ENCODE measurements around the gene PTPRCAP. TPM values are rescaled to one million over a fixed set of nuclear protein-coding genes. Genes with fewer than 3 reads are reported as not detected.
"Not testable (repeated sequence)": the region's sequence is repeated elsewhere in the genome, so short reads cannot be mapped to it uniquely, and the experiment has no call there.

Gene PTPRCAP
- total RNA-seq, 2 donors from 2014 or later = 1.9 to 2.8 TPM

DNA sequence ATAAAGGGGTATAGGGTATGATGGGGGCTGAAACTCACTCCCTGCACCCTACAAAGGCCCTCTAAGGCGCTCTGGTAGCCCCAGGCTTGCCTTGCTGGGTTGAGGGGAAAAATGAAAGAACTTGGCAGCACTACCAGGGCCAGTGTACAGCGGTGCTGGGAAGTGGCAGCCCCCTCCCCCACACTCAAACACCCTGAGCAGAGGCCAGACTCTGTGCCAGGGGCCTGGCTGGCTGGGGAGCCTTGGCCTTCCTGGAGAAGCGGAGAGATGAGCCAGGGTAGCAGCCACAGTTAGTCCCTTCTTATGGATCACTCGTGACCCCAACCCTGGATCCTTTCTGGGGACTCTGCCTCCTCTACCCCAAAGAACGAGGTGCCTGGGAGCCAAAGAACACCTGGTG, 28.9 kb upstream of the PTPRCAP start:
- H3K9me3 ChIP-seq = no peaks in the 10 kb centered on the region
- no peak for DNase-seq (ENCODE audit: low spot score)
- H3K4me3 ChIP-seq = no peak overlapping the region
- H3K27me3 ChIP-seq = no peaks in the 10 kb centered on the region
- peaks cover 0 to 42% of the 10 kb centered on the region in 2 donors for H3K4me1 ChIP-seq
- peak overlapping the region in 1 of 2 donors; percentile 0 for H3K27ac ChIP-seq
- TF ChIP-seq, protein P1, sequence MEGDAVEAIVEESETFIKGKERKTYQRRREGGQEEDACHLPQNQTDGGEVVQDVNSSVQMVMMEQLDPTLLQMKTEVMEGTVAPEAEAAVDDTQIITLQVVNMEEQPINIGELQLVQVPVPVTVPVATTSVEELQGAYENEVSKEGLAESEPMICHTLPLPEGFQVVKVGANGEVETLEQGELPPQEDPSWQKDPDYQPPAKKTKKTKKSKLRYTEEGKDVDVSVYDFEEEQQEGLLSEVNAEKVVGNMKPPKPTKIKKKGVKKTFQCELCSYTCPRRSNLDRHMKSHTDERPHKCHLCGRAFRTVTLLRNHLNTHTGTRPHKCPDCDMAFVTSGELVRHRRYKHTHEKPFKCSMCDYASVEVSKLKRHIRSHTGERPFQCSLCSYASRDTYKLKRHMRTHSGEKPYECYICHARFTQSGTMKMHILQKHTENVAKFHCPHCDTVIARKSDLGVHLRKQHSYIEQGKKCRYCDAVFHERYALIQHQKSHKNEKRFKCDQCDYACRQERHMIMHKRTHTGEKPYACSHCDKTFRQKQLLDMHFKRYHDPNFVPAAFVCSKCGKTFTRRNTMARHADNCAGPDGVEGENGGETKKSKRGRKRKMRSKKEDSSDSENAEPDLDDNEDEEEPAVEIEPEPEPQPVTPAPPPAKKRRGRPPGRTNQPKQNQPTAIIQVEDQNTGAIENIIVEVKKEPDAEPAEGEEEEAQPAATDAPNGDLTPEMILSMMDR (IDR thresholded peaks at IDR 0.05) = no peak
- H3K36me3 ChIP-seq = no peaks in the 10 kb centered on the region

DNA sequence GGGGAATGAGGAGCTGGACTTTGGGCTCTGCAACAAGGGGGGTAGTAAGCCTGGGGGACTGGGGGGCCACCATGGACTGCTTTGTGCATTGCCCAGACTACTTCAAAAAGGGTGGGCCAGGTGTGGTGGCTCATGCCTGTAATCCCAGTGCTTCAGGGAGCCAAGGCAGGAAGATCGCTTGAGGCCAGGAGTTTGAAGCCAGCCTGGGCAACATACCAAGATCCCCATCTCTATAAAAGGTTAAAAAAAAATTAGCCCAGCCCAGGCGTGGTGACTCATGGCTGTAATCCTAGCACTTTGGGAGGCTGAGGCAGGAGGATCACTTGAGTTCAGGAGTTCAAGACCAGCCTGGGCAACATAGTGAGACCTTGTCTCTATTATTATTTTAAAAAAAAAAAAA, 28.0 kb upstream of the PTPRCAP start:
- not testable (repeated sequence) for H3K9me3 ChIP-seq; H3K36me3 ChIP-seq; H3K27me3 ChIP-seq; H3K4me3 ChIP-seq; DNase-seq (ENCODE audit: low spot score)
- Histone ChIP-seq H3K4me1 (peaks cover 0 to 42% of the 10 kb centered on the region in 2 donors), H3K27ac (peak overlapping the region; percentile 91 to 92)

DNA sequence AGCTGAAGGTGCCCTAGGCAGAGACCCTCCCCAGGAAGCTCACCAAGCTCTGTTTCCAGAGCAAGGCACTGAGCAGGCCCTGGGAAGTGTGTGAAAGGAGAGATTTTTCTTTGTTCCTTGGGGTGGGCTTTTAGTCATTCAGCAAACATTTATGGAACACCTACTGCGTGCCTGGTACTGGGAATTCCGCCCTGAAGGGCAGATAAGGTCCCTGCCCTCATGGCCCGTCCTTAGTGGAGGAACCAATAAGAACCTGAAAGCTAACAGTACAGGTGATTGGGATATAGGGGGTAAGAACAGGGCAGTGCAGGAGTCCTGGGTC, 27.7 kb upstream of the PTPRCAP start:
- DNase-seq (ENCODE audit: low spot score) = no peak

DNA sequence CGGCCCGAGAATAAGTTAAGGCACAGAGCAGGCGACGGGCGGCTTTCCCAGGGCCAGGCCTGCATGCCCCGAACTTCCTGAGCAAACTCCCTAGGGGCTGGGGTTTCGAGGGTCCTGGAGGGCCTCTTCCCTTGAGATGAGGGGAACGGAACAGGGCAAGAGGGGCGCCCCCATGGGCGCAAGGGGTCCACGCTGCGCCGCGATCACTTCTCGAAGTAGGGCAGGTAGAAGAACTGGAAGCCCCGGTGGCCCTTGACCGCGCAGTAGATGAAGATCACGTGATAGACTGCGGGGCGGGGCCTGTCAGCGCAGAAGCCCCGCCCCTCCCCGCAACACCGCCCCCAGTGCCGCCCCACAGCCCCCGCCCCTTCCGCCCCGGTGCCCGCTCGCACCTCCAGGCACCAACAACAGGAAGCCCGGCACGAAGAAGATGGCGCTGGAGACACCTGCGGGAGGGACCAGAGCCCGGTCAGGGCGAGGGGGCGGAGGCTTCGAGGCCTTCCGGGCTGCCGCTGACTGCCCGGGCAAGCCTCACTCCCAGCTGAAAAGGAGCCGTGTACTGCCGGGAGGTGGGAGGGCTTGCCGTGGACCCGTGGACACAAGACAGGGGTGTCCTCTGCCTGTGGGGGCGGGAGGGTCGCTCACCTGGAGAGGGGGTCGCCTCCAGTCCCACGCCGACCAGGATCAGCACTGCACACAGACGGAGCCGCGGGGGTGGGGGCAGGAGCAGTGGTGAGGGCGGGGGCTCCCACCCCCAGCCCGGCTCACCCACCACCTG, 27.1 kb upstream of the PTPRCAP start:
- H3K27me3 ChIP-seq = no peaks in the 10 kb centered on the region
- no peaks in the 10 kb centered on the region for H3K9me3 ChIP-seq
- peak; percentile 75 for DNase-seq (ENCODE audit: low spot score)
- H3K4me3 ChIP-seq = peak overlapping the region; percentile 42 to 66
- H3K4me1 ChIP-seq = peaks cover 0 to 38% of the 10 kb centered on the region in 2 donors
- no peaks in the 10 kb centered on the region for H3K36me3 ChIP-seq
- TF ChIP-seq, protein P1 (IDR thresholded peaks at IDR 0.05) = no peak
- H3K27ac ChIP-seq = peak overlapping the region; percentile 91 to 92

More for the DNA sequence above, 27.7 kb upstream of the PTPRCAP start:
- H3K36me3 ChIP-seq = no peaks in the 10 kb centered on the region
- peaks cover 0 to 42% of the 10 kb centered on the region in 2 donors for H3K4me1 ChIP-seq
- no peaks in the 10 kb centered on the region for H3K27me3 ChIP-seq
- TF ChIP-seq, protein P1 (IDR thresholded peaks at IDR 0.05) = no peak
- no peaks in the 10 kb centered on the region for H3K9me3 ChIP-seq
- H3K4me3 ChIP-seq = peak overlapping the region; percentile 42 to 66
- H3K27ac ChIP-seq = peak overlapping the region; percentile 91 to 92

DNA sequence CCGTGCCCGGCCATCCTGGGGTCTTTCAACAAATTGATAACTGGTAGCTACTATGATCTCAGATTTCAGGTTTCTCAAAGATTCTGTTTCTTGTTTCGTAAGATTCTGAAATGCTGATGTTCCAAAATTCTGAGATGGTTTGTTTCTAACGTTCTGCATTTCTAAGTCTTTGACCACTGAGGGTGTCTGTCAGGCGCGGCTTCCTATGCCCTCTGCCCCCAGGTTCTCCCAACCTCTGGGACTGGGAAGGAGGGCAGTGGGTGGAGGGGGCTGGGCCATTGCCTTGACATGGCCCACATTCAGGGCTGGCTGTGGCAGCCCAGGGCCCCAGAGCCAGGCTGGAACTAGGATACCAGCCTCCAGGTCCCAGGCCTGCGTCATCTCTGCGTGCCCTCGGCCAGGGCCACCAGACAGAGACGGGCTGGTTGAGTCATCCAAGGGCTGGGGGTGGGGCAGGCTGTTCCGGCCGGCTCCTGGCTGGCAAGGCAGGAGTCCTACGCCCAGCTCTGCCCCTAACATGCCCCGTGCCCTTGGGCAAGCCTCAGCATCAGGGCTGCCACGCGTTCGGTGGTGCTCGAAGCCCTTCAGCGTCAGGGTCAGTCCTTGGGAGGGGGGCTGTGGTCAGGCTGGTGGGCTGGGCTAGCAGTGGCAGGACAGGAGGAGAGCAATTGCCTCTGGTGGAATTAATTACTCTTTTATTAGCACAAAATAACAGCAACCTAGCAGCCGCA, 26.4 kb upstream of the PTPRCAP start:
- DNase-seq (ENCODE audit: low spot score) = peak; percentile 75
- no peaks in the 10 kb centered on the region for H3K36me3 ChIP-seq
- H3K27me3 ChIP-seq = no peaks in the 10 kb centered on the region

DNA sequence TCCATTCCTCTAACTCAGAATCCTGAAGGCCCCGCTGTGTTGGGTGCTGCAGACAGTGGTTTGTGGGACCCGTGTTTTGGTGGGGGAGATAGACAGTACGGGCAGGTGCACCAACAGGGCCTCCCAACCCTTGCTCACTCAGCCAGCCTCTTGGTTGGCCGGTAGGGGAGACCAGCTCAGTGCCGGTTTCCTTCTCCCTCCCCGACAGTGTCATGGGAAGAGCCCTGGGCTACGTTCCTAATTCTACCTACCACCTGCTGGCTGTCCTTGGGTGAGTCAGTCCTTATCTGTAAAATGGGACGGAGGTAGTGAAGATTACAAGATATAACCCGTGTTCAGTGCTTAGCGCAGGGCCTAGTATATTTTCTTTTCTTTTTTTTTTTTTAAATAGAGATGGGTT, 25.7 kb upstream of the PTPRCAP start:
- no peak overlapping the region for H3K4me3 ChIP-seq
- DNase-seq (ENCODE audit: low spot score) = no peak
- no peaks in the 10 kb centered on the region for H3K27me3 ChIP-seq
- no peaks in the 10 kb centered on the region for H3K36me3 ChIP-seq
- H3K4me1 ChIP-seq = peaks cover 0 to 29% of the 10 kb centered on the region in 2 donors
- no peaks in the 10 kb centered on the region for H3K9me3 ChIP-seq
- H3K27ac ChIP-seq = no peak overlapping the region
- TF ChIP-seq, protein P1 (IDR thresholded peaks at IDR 0.05) = no peak

More for the DNA sequence above, 26.4 kb upstream of the PTPRCAP start:
- TF ChIP-seq, protein P1 (IDR thresholded peaks at IDR 0.05) = no peak
- Histone ChIP-seq H3K27ac (peak overlapping the region; percentile 91 to 92), H3K4me3 (peak overlapping the region; percentile 42 to 66), H3K4me1 (peaks cover 0 to 35% of the 10 kb centered on the region in 2 donors), H3K9me3 (no peaks in the 10 kb centered on the region)
